GM23338 (cell line): Measurements from ENCODE around the gene TMCC1.
"Not testable (repeated sequence)": the region's sequence is repeated elsewhere in the genome, so short reads cannot be mapped to it uniquely, and the experiment has no call there.

Source experiments
- CREB1 ChIP-seq: fragments of 250-450 bp; sonication (Bioruptor Pico); IDR thresholded peaks from 2 replicates; pipeline ENCODE4 v1.5.0; 2020; ENCODE audit warnings: low read depth, mild to moderate bottlenecking, moderate library complexity
- EZH2 ChIP-seq: fragments of 200-600 bp; sonication (generic); IDR thresholded peaks from one replicate; pipeline ENCODE4 v1.8.0; 2017; ENCODE audit warnings: antibody characterized with exemption, mild to moderate bottlenecking, low read depth; ENCODE audit not compliant: unreplicated experiment
- EZH2phosphoT487 ChIP-seq: fragments of 200-600 bp; sonication (generic); IDR thresholded peaks from one replicate; pipeline ENCODE4 v1.8.1; 2018; ENCODE audit warnings: antibody characterized with exemption; ENCODE audit not compliant: unreplicated experiment
- POLR2AphosphoS5 ChIP-seq: IDR thresholded peaks from 2 replicates; pipeline ENCODE4 v1.6.1; 2016; ENCODE audit warnings: antibody characterized with exemption, low read depth
- TF ChIP-seq, protein P1 (sequence below), 2 experiments: fragments of 200-600 bp in 1 of 2; sonication (generic) in 1 of 2; conservative IDR thresholded peaks; 2 replicates each; pipeline versions ENCODE4 v1.5.1 to v1.6.1; 2016 to 2017; ENCODE audit warnings: antibody characterized with exemption in 2 of 2, low read depth in 2 of 2, mild to moderate bottlenecking in 2 of 2, moderate library complexity in 1 of 2
- TF ChIP-seq, protein P2 (sequence below): IDR thresholded peaks from one replicate; pipeline ENCODE4 v1.6.1; 2018; ENCODE audit warnings: antibody characterized with exemption; ENCODE audit not compliant: unreplicated experiment

DNA sequence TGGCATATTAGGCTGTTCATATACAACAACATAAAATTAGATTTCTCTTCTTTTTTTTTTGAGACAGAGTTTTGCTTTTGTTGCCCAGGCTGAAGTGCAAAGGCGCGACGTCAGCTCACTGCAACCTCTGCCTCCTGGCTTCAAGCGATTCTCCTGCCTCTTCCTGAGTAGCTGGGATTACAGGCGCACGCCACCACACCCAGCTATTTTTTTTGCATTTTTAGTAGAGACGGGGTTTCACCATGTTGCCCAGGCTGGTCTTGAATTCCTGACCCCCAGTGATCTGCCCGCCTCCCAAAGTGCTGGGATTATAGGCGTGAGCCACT is 218.8 kb downstream of the TMCC1 start:
- not testable (repeated sequence) for TF ChIP-seq EZH2, EZH2phosphoT487, POLR2AphosphoS5, CREB1
- TF ChIP-seq, protein P1, sequence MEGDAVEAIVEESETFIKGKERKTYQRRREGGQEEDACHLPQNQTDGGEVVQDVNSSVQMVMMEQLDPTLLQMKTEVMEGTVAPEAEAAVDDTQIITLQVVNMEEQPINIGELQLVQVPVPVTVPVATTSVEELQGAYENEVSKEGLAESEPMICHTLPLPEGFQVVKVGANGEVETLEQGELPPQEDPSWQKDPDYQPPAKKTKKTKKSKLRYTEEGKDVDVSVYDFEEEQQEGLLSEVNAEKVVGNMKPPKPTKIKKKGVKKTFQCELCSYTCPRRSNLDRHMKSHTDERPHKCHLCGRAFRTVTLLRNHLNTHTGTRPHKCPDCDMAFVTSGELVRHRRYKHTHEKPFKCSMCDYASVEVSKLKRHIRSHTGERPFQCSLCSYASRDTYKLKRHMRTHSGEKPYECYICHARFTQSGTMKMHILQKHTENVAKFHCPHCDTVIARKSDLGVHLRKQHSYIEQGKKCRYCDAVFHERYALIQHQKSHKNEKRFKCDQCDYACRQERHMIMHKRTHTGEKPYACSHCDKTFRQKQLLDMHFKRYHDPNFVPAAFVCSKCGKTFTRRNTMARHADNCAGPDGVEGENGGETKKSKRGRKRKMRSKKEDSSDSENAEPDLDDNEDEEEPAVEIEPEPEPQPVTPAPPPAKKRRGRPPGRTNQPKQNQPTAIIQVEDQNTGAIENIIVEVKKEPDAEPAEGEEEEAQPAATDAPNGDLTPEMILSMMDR (conservative IDR thresholded peaks at IDR 0.05; ENCODE audit: low read depth in 2 of 2) = not testable (repeated sequence)
- TF ChIP-seq, protein P2, sequence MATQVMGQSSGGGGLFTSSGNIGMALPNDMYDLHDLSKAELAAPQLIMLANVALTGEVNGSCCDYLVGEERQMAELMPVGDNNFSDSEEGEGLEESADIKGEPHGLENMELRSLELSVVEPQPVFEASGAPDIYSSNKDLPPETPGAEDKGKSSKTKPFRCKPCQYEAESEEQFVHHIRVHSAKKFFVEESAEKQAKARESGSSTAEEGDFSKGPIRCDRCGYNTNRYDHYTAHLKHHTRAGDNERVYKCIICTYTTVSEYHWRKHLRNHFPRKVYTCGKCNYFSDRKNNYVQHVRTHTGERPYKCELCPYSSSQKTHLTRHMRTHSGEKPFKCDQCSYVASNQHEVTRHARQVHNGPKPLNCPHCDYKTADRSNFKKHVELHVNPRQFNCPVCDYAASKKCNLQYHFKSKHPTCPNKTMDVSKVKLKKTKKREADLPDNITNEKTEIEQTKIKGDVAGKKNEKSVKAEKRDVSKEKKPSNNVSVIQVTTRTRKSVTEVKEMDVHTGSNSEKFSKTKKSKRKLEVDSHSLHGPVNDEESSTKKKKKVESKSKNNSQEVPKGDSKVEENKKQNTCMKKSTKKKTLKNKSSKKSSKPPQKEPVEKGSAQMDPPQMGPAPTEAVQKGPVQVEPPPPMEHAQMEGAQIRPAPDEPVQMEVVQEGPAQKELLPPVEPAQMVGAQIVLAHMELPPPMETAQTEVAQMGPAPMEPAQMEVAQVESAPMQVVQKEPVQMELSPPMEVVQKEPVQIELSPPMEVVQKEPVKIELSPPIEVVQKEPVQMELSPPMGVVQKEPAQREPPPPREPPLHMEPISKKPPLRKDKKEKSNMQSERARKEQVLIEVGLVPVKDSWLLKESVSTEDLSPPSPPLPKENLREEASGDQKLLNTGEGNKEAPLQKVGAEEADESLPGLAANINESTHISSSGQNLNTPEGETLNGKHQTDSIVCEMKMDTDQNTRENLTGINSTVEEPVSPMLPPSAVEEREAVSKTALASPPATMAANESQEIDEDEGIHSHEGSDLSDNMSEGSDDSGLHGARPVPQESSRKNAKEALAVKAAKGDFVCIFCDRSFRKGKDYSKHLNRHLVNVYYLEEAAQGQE = not testable (repeated sequence)
